ENCODE results near the gene TNFRSF4. TPM values are rescaled to one million over a fixed set of nuclear protein-coding genes. Genes with fewer than 3 reads are reported as not detected.

Gene TNFRSF4
- total and polyA plus RNA-seq, 9 of the 15 experiments (the other 6 are each of a cell fraction or from before 2014, with no cell fraction given) = 0.07 to 0.44 (median 0.19) TPM; not detected in 5

DNA sequence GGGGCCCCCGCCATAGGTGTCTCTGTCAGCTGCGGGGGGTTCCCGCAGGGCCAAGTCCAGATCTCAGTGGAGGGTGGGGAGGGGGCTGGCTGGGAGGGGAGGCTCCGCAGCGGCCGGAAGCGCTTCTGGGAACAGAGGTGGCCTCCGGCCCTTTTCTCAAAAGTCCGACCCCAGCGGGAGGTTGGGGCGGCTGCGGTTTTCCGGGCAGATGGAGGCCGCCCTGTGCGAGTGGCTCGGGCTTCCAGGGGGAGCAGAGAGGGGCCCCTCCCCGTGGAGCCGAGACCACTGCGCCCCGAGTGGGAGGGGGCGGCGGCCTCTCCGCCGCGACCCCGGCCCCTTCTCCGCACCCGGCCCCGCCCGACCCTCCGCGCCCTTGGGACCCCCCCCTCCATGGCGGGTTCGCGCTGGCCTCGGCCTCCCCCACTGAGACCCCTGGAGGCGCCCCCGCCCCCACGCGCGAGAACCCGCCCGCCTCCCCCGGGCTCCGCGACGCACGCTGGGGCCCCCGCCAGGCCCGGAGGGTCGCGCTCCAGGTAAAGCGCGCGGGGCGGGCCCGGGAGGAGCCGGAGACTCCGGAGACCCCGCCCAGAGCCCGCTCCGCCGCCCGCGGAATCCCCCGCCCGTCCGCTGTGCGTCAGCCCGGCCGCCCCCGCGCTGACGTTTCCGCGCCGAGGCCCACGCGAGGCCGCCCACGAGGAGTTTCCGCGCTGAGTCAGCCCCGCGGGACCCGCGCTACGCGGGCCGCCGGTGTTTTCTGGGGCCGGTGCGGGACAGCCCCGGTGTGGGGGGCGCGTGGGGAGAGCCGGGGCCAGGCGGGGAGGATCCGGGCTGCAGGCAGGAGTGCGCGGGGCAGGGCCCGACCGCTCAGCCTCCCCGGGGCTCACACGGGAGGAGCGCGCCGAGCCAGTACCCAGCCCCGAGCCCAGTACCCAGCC lies 12.8 kb downstream of the TNFRSF4 start (continued):
- TF ChIP-seq, protein P1, sequence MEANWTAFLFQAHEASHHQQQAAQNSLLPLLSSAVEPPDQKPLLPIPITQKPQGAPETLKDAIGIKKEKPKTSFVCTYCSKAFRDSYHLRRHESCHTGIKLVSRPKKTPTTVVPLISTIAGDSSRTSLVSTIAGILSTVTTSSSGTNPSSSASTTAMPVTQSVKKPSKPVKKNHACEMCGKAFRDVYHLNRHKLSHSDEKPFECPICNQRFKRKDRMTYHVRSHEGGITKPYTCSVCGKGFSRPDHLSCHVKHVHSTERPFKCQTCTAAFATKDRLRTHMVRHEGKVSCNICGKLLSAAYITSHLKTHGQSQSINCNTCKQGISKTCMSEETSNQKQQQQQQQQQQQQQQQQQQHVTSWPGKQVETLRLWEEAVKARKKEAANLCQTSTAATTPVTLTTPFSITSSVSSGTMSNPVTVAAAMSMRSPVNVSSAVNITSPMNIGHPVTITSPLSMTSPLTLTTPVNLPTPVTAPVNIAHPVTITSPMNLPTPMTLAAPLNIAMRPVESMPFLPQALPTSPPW (CRISPR knock-in tag; IDR thresholded peaks at IDR 0.05) = peak; percentile 94
- no peak for TF ChIP-seq ZNF311 (CRISPR knock-in tag; IDR thresholded peaks at IDR 0.05)
- TF ChIP-seq CTBP1 (IDR thresholded peaks at IDR 0.05; ENCODE audit: borderline replicate concordance) = peak; percentile 85
- TF ChIP-seq, protein P2, sequence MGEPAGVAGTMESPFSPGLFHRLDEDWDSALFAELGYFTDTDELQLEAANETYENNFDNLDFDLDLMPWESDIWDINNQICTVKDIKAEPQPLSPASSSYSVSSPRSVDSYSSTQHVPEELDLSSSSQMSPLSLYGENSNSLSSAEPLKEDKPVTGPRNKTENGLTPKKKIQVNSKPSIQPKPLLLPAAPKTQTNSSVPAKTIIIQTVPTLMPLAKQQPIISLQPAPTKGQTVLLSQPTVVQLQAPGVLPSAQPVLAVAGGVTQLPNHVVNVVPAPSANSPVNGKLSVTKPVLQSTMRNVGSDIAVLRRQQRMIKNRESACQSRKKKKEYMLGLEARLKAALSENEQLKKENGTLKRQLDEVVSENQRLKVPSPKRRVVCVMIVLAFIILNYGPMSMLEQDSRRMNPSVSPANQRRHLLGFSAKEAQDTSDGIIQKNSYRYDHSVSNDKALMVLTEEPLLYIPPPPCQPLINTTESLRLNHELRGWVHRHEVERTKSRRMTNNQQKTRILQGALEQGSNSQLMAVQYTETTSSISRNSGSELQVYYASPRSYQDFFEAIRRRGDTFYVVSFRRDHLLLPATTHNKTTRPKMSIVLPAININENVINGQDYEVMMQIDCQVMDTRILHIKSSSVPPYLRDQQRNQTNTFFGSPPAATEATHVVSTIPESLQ (CRISPR knock-in tag; IDR thresholded peaks at IDR 0.05) = no peak
- TF ChIP-seq, protein P3, sequence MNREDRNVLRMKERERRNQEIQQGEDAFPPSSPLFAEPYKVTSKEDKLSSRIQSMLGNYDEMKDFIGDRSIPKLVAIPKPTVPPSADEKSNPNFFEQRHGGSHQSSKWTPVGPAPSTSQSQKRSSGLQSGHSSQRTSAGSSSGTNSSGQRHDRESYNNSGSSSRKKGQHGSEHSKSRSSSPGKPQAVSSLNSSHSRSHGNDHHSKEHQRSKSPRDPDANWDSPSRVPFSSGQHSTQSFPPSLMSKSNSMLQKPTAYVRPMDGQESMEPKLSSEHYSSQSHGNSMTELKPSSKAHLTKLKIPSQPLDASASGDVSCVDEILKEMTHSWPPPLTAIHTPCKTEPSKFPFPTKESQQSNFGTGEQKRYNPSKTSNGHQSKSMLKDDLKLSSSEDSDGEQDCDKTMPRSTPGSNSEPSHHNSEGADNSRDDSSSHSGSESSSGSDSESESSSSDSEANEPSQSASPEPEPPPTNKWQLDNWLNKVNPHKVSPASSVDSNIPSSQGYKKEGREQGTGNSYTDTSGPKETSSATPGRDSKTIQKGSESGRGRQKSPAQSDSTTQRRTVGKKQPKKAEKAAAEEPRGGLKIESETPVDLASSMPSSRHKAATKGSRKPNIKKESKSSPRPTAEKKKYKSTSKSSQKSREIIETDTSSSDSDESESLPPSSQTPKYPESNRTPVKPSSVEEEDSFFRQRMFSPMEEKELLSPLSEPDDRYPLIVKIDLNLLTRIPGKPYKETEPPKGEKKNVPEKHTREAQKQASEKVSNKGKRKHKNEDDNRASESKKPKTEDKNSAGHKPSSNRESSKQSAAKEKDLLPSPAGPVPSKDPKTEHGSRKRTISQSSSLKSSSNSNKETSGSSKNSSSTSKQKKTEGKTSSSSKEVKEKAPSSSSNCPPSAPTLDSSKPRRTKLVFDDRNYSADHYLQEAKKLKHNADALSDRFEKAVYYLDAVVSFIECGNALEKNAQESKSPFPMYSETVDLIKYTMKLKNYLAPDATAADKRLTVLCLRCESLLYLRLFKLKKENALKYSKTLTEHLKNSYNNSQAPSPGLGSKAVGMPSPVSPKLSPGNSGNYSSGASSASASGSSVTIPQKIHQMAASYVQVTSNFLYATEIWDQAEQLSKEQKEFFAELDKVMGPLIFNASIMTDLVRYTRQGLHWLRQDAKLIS (CRISPR knock-in tag; IDR thresholded peaks at IDR 0.05) = peak; percentile 68; the same call in 1 of the 2 replicates
- TF ChIP-seq ZNF384 (IDR thresholded peaks at IDR 0.05; ENCODE audit: low read depth, low read length) = no peak
- TF ChIP-seq CHD1 (IDR thresholded peaks at IDR 0.05; ENCODE audit: low read length) = no peak
- TF ChIP-seq HMG20A (CRISPR knock-in tag; conservative IDR thresholded peaks at IDR 0.05) = no peak
- TF ChIP-seq ZNF140 (CRISPR knock-in tag; IDR thresholded peaks at IDR 0.05) = no peak
- no peak for TF ChIP-seq RBM39 (optimal IDR thresholded peaks at IDR 0.05; ENCODE audit: low read depth, low read length)
- TF ChIP-seq, protein P4, sequence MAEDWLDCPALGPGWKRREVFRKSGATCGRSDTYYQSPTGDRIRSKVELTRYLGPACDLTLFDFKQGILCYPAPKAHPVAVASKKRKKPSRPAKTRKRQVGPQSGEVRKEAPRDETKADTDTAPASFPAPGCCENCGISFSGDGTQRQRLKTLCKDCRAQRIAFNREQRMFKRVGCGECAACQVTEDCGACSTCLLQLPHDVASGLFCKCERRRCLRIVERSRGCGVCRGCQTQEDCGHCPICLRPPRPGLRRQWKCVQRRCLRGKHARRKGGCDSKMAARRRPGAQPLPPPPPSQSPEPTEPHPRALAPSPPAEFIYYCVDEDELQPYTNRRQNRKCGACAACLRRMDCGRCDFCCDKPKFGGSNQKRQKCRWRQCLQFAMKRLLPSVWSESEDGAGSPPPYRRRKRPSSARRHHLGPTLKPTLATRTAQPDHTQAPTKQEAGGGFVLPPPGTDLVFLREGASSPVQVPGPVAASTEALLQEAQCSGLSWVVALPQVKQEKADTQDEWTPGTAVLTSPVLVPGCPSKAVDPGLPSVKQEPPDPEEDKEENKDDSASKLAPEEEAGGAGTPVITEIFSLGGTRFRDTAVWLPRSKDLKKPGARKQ (CRISPR knock-in tag; IDR thresholded peaks at IDR 0.05) = no peak
- no peak for TF ChIP-seq NFATC3 (IDR thresholded peaks at IDR 0.05)
- peak; percentile 66; the same call in 1 of the 2 replicates for TF ChIP-seq CBX1 (IDR thresholded peaks at IDR 0.05; ENCODE audit: low read depth)
- TF ChIP-seq FIP1L1 (IDR thresholded peaks at IDR 0.05; ENCODE audit: low read depth, low read length, poor library complexity, severe bottlenecking) = no peak
- TF ChIP-seq KAT7 (CRISPR knock-in tag; IDR thresholded peaks at IDR 0.05; ENCODE audit: borderline replicate concordance) = 0 out of 2 replicates have a peak, but pooled peaks have one; percentile 56
- no peak for TF ChIP-seq CBFA2T2 (conservative IDR thresholded peaks at IDR 0.05)
- TF ChIP-seq ZNF316 (IDR thresholded peaks at IDR 0.05) = no peak

All from K562 (cell line).